ENCODE measurements around the gene C1QTNF1. TPM values are rescaled to one million over a fixed set of nuclear protein-coding genes. Genes with fewer than 3 reads are reported as not detected.

Gene C1QTNF1
- total and polyA plus RNA-seq, 2 donors (not counting 1 experiment from before 2014, with no cell fraction given), result not detected

GRCh38 chr17:79046916-79047280, 22.9 kb downstream of the C1QTNF1 start:
- ChIA-PET POLR2A (no interaction called here), CTCF (no interaction called here)
- Mint-ChIP-seq H3K27me3 (peaks cover 33% of the 10 kb centered on the region), H3K9me3 (ENCODE audit: insufficient read depth) (no peaks in the 10 kb centered on the region), H3K4me1 (peaks cover 1% of the 10 kb centered on the region), H3K4me3 (no peak overlapping the region), H3K27ac (no peak overlapping the region)
- Histone ChIP-seq H3K9me3 (ENCODE audit: control extremely low read depth in 1 of 3, control insufficient read depth in 2 of 3, insufficient read depth in 1 of 3, low read length in 2 of 3) (peaks cover 0 to 6% (median 0%) of the 10 kb centered on the region in 3 donors), H4K20me1 (ENCODE audit: control insufficient read depth, insufficient read depth, low read length, poor library complexity, severe bottlenecking) (no peaks in the 10 kb centered on the region), H3K4me1 (ENCODE audit: control insufficient read depth in 2 of 2, insufficient read depth in 2 of 2, low read length in 2 of 2) (no peaks in the 10 kb centered on the region), H3K27me3 (replicated peaks in 1 of 4; ENCODE audit: control extremely low read depth in 1 of 4, control insufficient read depth in 3 of 4, insufficient read depth in 4 of 4, low read length in 3 of 4) (peaks cover 0 to 19% (median 0%) of the 10 kb centered on the region in 4 experiments), H3K36me3 (replicated peaks in 1 of 2; ENCODE audit: control extremely low read depth in 1 of 2, control insufficient read depth in 1 of 2, extremely low read depth in 1 of 2, insufficient read depth in 2 of 2, low read length in 1 of 2) (no peaks in the 10 kb centered on the region), H2AFZ (ENCODE audit: insufficient read depth, low read depth, low read length, poor library complexity, severe bottlenecking) (no peak overlapping the region), H3K9ac (ENCODE audit: low read length) (no peak overlapping the region), H3K4me3 (ENCODE audit: control extremely low read depth in 1 of 5, extremely low read depth in 1 of 5, insufficient read depth in 1 of 5, low read depth in 2 of 5, low read length in 4 of 5) (no peak overlapping the region), H3K79me2 (ENCODE audit: control insufficient read depth, insufficient read depth, low read length) (no peaks in the 10 kb centered on the region), H3K4me2 (replicated peaks; ENCODE audit: low read depth, low read length, poor library complexity, severe bottlenecking) (no peak overlapping the region), H3K27ac (ENCODE audit: low read length in 2 of 2) (no peak overlapping the region)
- 98% methylated on average over 15 of the region's 15 CpGs for WGBS (ENCODE audit: insufficient coverage)
- intact Hi-C loops (cut with micrococcal nuclease), result loop anchor here (1.0 to 10.0 kb wide), 3 partner anchors 35 to 344 kb away; no protein-coding TSS in a partner anchor
- DNase-seq (no peak), ATAC-seq (ENCODE audit: low read depth) (no peak)
- no peak for TF ChIP-seq CTCF (IDR thresholded peaks at IDR 0.05)

DNA sequence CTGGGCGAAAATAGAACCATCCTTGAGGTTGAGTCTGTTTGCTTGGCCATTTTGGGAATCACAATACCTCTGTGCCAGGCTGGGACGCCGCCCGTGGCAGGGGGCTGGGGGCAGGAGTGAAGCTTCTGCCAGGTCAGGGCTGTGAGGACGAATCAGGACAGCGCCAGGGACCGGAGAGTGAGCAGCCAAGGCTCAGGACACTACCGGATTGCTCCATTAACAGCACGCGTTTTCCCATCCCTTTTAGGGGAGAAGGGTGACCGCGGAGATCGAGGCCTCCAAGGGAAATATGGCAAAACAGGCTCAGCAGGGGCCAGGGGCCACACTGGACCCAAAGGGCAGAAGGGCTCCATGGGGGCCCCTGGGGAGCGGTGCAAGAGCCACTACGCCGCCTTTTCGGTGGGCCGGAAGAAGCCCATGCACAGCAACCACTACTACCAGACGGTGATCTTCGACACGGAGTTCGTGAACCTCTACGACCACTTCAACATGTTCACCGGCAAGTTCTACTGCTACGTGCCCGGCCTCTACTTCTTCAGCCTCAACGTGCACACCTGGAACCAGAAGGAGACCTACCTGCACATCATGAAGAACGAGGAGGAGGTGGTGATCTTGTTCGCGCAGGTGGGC, 23.4 kb downstream of the C1QTNF1 start:
- Histone ChIP-seq H3K9ac (ENCODE audit: low read length) (no peak overlapping the region), H3K9me3 (ENCODE audit: control extremely low read depth in 1 of 3, control insufficient read depth in 2 of 3, insufficient read depth in 1 of 3, low read length in 2 of 3) (peaks cover 0 to 6% (median 0%) of the 10 kb centered on the region in 3 donors), H3K27ac (ENCODE audit: low read length in 2 of 2) (no peak overlapping the region), H3K27me3 (replicated peaks in 1 of 4; ENCODE audit: control extremely low read depth in 1 of 4, control insufficient read depth in 3 of 4, insufficient read depth in 4 of 4, low read length in 3 of 4) (peaks cover 0 to 19% (median 0%) of the 10 kb centered on the region in 4 experiments), H4K20me1 (ENCODE audit: control insufficient read depth, insufficient read depth, low read length, poor library complexity, severe bottlenecking) (no peaks in the 10 kb centered on the region), H3K79me2 (ENCODE audit: control insufficient read depth, insufficient read depth, low read length) (no peaks in the 10 kb centered on the region), H3K4me3 (ENCODE audit: control extremely low read depth in 1 of 5, extremely low read depth in 1 of 5, insufficient read depth in 1 of 5, low read depth in 2 of 5, low read length in 4 of 5) (no peak overlapping the region), H3K36me3 (replicated peaks in 1 of 2; ENCODE audit: control extremely low read depth in 1 of 2, control insufficient read depth in 1 of 2, extremely low read depth in 1 of 2, insufficient read depth in 2 of 2, low read length in 1 of 2) (no peaks in the 10 kb centered on the region), H3K4me1 (ENCODE audit: control insufficient read depth in 2 of 2, insufficient read depth in 2 of 2, low read length in 2 of 2) (no peaks in the 10 kb centered on the region), H3K4me2 (replicated peaks; ENCODE audit: low read depth, low read length, poor library complexity, severe bottlenecking) (no peak overlapping the region), H2AFZ (ENCODE audit: insufficient read depth, low read depth, low read length, poor library complexity, severe bottlenecking) (no peak overlapping the region)
- CTCF ChIA-PET, result no interaction called here
- intact Hi-C loops (cut with micrococcal nuclease), result loop anchor here (5.0 to 10.0 kb wide), 2 partner anchors 35 to 53 kb away; no protein-coding TSS in a partner anchor
- ATAC-seq (ENCODE audit: low read depth) (no peak), DNase-seq (no peak)
- H3K27me3 Mint-ChIP-seq, result peaks cover 38% of the 10 kb centered on the region
- H3K4me1 Mint-ChIP-seq, result peaks cover 1% of the 10 kb centered on the region
- no peak overlapping the region for H3K4me3 Mint-ChIP-seq
- no peak overlapping the region for H3K27ac Mint-ChIP-seq
- POLR2A ChIA-PET, result no interaction called here
- H3K9me3 Mint-ChIP-seq (ENCODE audit: insufficient read depth), result no peaks in the 10 kb centered on the region
- WGBS (ENCODE audit: insufficient coverage), result 95% methylated on average over 30 of the region's 30 CpGs
- TF ChIP-seq CTCF (IDR thresholded peaks at IDR 0.05) (no peak), EZH2 (IDR thresholded peaks at IDR 0.05; ENCODE audit: borderline replicate concordance, insufficient read depth, low read depth, low read length, poor library complexity, severe bottlenecking) (no peak)

Measured in B cell (primary cell).